GM12878 (cell line): ENCODE data around the gene MAN2B2.

Source experiments
- ATF2 ChIP-seq: IDR thresholded peaks from 2 replicates; pipeline ENCODE4 v1.6.1; 2012; ENCODE audit warnings: low read length, inconsistent platforms
- EP300 ChIP-seq, 2 experiments: fragments of 150-350 bp in 1 of 2; IDR thresholded peaks; 2 replicates each; pipeline ENCODE4 v1.6.1; 2011 to 2012; ENCODE audit warnings: low read depth in 2 of 2, low read length in 2 of 2, borderline replicate concordance in 1 of 2, improper control_type of control experiment in 1 of 2, inconsistent platforms in 1 of 2; ENCODE audit not compliant: control insufficient read depth in 1 of 2
- EZH2 ChIP-seq: IDR thresholded peaks from 2 replicates; pipeline ENCODE4 v1.6.1; 2012; ENCODE audit warnings: low read depth, mild to moderate bottlenecking, control low read depth, inconsistent platforms, low read length, borderline replicate concordance; ENCODE audit not compliant: control insufficient read depth
- GABPA ChIP-seq: IDR thresholded peaks from 2 replicates; pipeline ENCODE4 v1.6.1; 2014; ENCODE audit warnings: antibody characterized with exemption, low read depth, mild to moderate bottlenecking, inconsistent platforms
- RAD21 ChIP-seq: IDR thresholded peaks from 2 replicates; pipeline ENCODE4 v1.6.1; 2011; ENCODE audit warnings: mild to moderate bottlenecking, low read depth, low read length, moderate library complexity; ENCODE audit not compliant: insufficient read depth

GRCh38 chr4:6612961-6613675 lies 38.1 kb downstream of the MAN2B2 start:
- TF ChIP-seq ATF2, result no peak
- no peak for TF ChIP-seq GABPA
- TF ChIP-seq RAD21, result no peak
- TF ChIP-seq EP300 (IDR thresholded peaks at IDR 0.05; ENCODE audit: borderline replicate concordance in 1 of 2, control insufficient read depth in 1 of 2, low read depth in 2 of 2, low read length in 2 of 2), result no peak
- no peak for TF ChIP-seq EZH2
